Parathyroid adenoma (tissue), 2 donors: ENCODE results near the gene KLHL3.

Source experiments
- H2AFZ ChIP-seq: fragments of 300-600 bp; sonication (generic); one replicate; pipeline ENCODE4 v1.7.0; 2017; ENCODE audit warnings: antibody characterized with exemption, mild to moderate bottlenecking
- H3K27ac ChIP-seq: fragments of 300-600 bp; sonication (generic); one replicate; pipeline ENCODE4 v1.7.0; 2017
- H3K27me3 ChIP-seq: fragments of 300-600 bp; sonication (generic); one replicate; pipeline ENCODE4 v1.7.0; 2017; ENCODE audit warnings: low read length; ENCODE audit not compliant: control insufficient read depth, insufficient read depth
- H3K36me3 ChIP-seq: fragments of 300-600 bp; sonication (generic); one replicate; pipeline ENCODE4 v1.7.0; 2017; ENCODE audit warnings: low read length; ENCODE audit not compliant: control insufficient read depth, insufficient read depth
- H3K4me1 ChIP-seq: fragments of 300-600 bp; sonication (generic); one replicate; pipeline ENCODE4 v1.7.0; 2017; ENCODE audit warnings: control low read depth
- H3K4me2 ChIP-seq: fragments of 300-600 bp; sonication (generic); one replicate; pipeline ENCODE4 v1.7.0; 2017; ENCODE audit warnings: low read length
- H3K4me3 ChIP-seq: fragments of 300-600 bp; sonication (generic); one replicate; pipeline ENCODE4 v1.7.0; 2017; ENCODE audit warnings: low read depth, low read length
- H3K79me2 ChIP-seq: fragments of 300-600 bp; sonication (generic); one replicate; pipeline ENCODE4 v1.7.0; 2017; ENCODE audit warnings: control low read depth
- H3K9ac ChIP-seq: fragments of 300-600 bp; sonication (generic); one replicate; pipeline ENCODE4 v1.7.0; 2017; ENCODE audit warnings: mild to moderate bottlenecking
- H3K9me3 ChIP-seq: fragments of 300-600 bp; sonication (generic); one replicate; pipeline ENCODE4 v1.7.0; 2017; ENCODE audit warnings: low read length; ENCODE audit not compliant: control insufficient read depth
- CTCF ChIP-seq: fragments of 300-600 bp; sonication (generic); IDR thresholded peaks from one replicate; pipeline ENCODE4 v1.7.0; 2017; ENCODE audit warnings: antibody characterized with exemption, mild to moderate bottlenecking
- donor health status: primary hyperparathyroidism.

KLHL3 gene

GRCh38 chr5:137603891-137604290 lies 132.0 kb downstream of the KLHL3 start:
- Histone ChIP-seq H3K9me3 (no peaks in the 10 kb centered on the region), H3K36me3 (no peaks in the 10 kb centered on the region), H3K4me3 (no peak overlapping the region), H3K9ac (no peak overlapping the region), H3K27ac (no peak overlapping the region), H3K4me2 (no peak overlapping the region), H3K79me2 (no peaks in the 10 kb centered on the region), H3K4me1 (no peaks in the 10 kb centered on the region), H3K27me3 (no peaks in the 10 kb centered on the region), H2AFZ (no peak overlapping the region)
- no peak for TF ChIP-seq CTCF

DNA sequence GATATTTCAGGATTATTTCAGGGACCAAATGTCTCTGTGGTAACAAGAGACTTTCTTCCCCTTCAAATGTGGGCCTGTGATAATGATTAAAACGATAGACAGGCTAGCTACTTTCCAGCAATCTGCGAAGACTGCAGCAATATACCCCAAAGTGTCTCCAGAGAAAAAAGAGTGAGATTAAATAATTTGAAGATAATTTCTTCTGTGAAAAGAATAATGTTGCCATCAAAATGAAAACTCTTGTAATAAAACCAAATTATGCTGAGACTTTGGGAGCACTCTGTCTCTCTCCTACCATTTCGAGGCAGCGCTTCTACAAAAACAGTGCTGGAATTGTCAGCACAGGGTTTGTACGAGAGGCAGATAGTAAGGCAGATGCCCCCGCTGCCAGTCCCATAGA lies 132.5 kb downstream of the KLHL3 start:
- Histone ChIP-seq H3K9ac (no peak overlapping the region), H3K27me3 (no peaks in the 10 kb centered on the region)

DNA sequence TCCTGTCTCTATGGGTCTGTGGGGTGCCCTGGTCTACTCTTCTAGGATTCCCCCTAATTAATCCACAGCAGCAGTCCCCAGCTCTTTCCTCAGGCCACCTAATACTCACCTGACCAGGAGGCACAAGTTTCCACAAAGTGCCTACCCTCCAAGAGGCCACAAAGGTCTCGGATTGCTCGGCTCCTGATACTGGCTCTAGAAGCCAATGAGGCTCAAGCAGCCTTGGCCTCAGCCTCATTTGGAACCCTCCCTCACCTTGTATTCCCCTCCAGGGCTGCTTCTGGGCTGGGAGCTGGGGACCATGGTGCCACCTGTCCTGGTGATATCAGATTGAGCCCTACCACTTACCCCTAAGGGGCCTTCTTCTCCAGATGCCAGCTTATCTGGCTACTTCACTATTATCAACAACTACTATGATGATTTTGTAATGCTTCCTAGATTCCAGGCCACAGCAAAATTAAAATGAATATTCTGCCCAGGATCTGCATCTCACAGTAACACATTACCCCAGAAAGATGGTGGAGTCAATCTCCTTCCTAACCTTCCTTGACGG lies 133.1 kb downstream of the KLHL3 start:
- H3K4me2 ChIP-seq, result no peak overlapping the region
- H3K27me3 ChIP-seq, result peaks cover 2% of the 10 kb centered on the region
- no peak overlapping the region for H3K27ac ChIP-seq
- H3K79me2 ChIP-seq, result no peaks in the 10 kb centered on the region
- TF ChIP-seq CTCF, result no peak
- no peaks in the 10 kb centered on the region for H3K9me3 ChIP-seq
- H3K36me3 ChIP-seq, result no peaks in the 10 kb centered on the region
- H3K9ac ChIP-seq, result no peak overlapping the region
- H3K4me1 ChIP-seq, result no peaks in the 10 kb centered on the region
- H2AFZ ChIP-seq, result no peak overlapping the region
- H3K4me3 ChIP-seq, result no peak overlapping the region

More for the DNA sequence above, 132.5 kb downstream of the KLHL3 start:
- no peaks in the 10 kb centered on the region for H3K9me3 ChIP-seq
- no peak overlapping the region for H2AFZ ChIP-seq
- no peaks in the 10 kb centered on the region for H3K79me2 ChIP-seq
- no peak overlapping the region for H3K4me3 ChIP-seq
- no peak for TF ChIP-seq CTCF
- H3K36me3 ChIP-seq, result no peaks in the 10 kb centered on the region
- no peak overlapping the region for H3K27ac ChIP-seq
- H3K4me1 ChIP-seq, result no peaks in the 10 kb centered on the region
- H3K4me2 ChIP-seq, result no peak overlapping the region

DNA sequence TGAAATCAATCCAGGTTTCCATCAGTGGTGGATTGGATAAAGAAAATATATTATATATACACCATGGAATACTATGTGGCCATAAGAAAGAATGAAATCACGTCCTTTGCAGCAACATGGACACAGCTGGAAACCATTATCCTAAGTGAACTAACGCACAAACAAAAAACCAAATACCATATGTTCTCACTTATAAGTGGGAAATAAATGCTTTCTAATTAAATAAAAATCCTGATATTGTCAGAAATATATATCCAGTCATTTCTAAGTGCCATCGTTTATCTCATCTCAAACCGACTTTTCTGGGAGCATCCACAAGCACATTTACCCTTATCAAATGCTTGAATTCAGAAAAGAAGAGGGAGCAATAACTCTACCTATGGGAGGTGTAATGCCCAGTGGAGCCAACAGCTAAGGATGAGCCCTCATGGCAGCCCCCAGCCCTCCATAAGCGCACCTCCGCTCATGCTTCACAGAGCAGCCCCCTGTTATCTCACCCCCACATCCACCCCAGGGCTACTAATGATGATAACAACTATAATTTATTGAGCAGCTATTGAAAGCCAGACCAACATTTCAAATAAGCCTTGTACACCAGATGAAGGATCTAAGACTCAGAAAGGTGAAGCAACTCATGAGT lies 135.0 kb downstream of the KLHL3 start:
- Histone ChIP-seq H3K9me3 (no peaks in the 10 kb centered on the region), H3K36me3 (no peaks in the 10 kb centered on the region), H3K4me2 (no peak overlapping the region), H2AFZ (no peak overlapping the region), H3K4me1 (no peaks in the 10 kb centered on the region), H3K79me2 (no peaks in the 10 kb centered on the region), H3K27me3 (peaks cover 2% of the 10 kb centered on the region), H3K4me3 (no peak overlapping the region), H3K9ac (no peak overlapping the region), H3K27ac (no peak overlapping the region)
- no peak for TF ChIP-seq CTCF

DNA sequence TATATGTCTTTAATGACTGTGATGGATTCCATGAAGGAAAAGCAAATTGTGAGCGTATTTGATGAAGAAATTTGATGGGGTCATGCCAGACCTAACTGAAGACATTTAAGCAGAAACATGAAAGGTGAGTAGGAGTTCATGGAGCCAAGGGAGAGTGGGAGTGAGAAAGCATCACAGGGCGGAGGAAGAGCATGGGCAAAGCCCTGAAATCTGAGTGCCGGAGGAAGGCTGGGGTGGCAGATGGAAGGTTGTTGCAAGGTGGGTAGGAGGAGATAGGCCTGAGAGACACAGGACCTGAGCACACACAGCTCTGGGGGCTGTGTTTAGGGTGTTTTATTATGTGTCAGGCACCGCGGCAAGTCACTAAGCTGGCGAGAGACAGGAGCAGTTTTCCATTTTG lies 136.4 kb downstream of the KLHL3 start:
- no peak for TF ChIP-seq CTCF
- Histone ChIP-seq H3K4me1 (no peaks in the 10 kb centered on the region), H3K27me3 (peaks cover 2% of the 10 kb centered on the region), H3K36me3 (no peaks in the 10 kb centered on the region), H3K79me2 (no peaks in the 10 kb centered on the region), H3K9ac (no peak overlapping the region), H2AFZ (no peak overlapping the region), H3K4me2 (no peak overlapping the region), H3K9me3 (no peaks in the 10 kb centered on the region), H3K4me3 (no peak overlapping the region), H3K27ac (no peak overlapping the region)
